ENCODE data around the gene LAMB2. TPM values are rescaled to one million over a fixed set of nuclear protein-coding genes. Genes with fewer than 3 reads are reported as not detected.

LAMB2 gene
- total RNA-seq, 2 donors from 2014 or later: 432 to 667 TPM

GRCh38 chr3:49171119-49171774 is 38.4 kb upstream of the LAMB2 start, which contains the start of gene KLHDC8B:
Gene KLHDC8B, plus strand, starts transcription at chr3:49171598. Its CDS starts 1,172 bp downstream, at chr3:49172770.
- H3K4me1 ChIP-seq (replicated peaks): peaks cover 13% of the 10 kb centered on the region
- H3K4me3 ChIP-seq: peak within 1 kb of the TSS; percentile 66 to 85
- TF ChIP-seq, protein P1, sequence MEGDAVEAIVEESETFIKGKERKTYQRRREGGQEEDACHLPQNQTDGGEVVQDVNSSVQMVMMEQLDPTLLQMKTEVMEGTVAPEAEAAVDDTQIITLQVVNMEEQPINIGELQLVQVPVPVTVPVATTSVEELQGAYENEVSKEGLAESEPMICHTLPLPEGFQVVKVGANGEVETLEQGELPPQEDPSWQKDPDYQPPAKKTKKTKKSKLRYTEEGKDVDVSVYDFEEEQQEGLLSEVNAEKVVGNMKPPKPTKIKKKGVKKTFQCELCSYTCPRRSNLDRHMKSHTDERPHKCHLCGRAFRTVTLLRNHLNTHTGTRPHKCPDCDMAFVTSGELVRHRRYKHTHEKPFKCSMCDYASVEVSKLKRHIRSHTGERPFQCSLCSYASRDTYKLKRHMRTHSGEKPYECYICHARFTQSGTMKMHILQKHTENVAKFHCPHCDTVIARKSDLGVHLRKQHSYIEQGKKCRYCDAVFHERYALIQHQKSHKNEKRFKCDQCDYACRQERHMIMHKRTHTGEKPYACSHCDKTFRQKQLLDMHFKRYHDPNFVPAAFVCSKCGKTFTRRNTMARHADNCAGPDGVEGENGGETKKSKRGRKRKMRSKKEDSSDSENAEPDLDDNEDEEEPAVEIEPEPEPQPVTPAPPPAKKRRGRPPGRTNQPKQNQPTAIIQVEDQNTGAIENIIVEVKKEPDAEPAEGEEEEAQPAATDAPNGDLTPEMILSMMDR (IDR thresholded peaks at IDR 0.05): peak; percentile 84 to 95 (median 92)
- TF ChIP-seq POLR2A (IDR thresholded peaks at IDR 0.05) (peak; percentile 52), POLR2AphosphoS5 (IDR thresholded peaks at IDR 0.05) (peak; percentile 59)
- intact Hi-C loops (cut with DNase I): loop anchor here (1.0 to 5.0 kb wide), 3 partner anchors 106 to 276 kb away; partner anchors contain the start of genes C3orf62 and USP4
- peak within 1 kb of the TSS; percentile 78 to 81 for H3K27ac ChIP-seq
- peak; percentile 73 for DNase-seq (ENCODE audit: low spot score)
- no peaks in the 10 kb centered on the region for H3K36me3 ChIP-seq
- H3K27me3 ChIP-seq (replicated peaks; ENCODE audit: insufficient read depth): no peaks in the 10 kb centered on the region
- 1% methylated on average over 38 of the region's 57 CpGs for WGBS
- H3K9me3 ChIP-seq: no peaks in the 10 kb centered on the region

DNA sequence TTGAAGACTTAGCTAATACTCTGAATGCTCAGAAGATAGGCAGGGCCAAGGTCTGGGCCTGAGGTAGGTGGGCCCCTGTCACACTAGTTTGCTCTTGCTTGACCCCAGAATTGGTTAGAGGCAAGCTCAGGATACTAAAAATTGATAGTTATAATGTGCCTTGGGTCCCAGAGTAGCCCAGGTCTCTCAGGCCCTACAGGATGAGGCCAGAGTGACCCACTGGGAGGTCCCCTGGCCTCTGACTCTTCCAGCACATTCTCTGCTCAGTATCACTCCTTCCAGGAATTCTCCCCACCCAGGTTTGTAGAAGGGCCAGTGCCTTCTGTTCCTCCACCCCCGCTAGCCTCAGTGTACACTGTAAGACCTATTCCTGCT is 37.9 kb upstream of the LAMB2 start:
- TF ChIP-seq, protein P1 (IDR thresholded peaks at IDR 0.05): no peak
- TF ChIP-seq POLR2A (IDR thresholded peaks at IDR 0.05): no peak
- no peak for TF ChIP-seq POLR2AphosphoS5 (IDR thresholded peaks at IDR 0.05)
- peaks cover 13% of the 10 kb centered on the region for H3K4me1 ChIP-seq (replicated peaks)
- H3K9me3 ChIP-seq: no peaks in the 10 kb centered on the region
- H3K27me3 ChIP-seq (replicated peaks; ENCODE audit: insufficient read depth): no peaks in the 10 kb centered on the region
- DNase-seq (ENCODE audit: low spot score): no peak
- H3K27ac ChIP-seq: peak overlapping the region; percentile 78 to 81
- WGBS: 0% methylated on average over 1 of the region's 1 CpG
- H3K36me3 ChIP-seq: no peaks in the 10 kb centered on the region
- intact Hi-C loops (cut with DNase I): loop anchor here (1.0 to 5.0 kb wide), 3 partner anchors 107 to 277 kb away; partner anchors contain the start of genes C3orf62 and USP4
- peak overlapping the region; percentile 66 to 85 for H3K4me3 ChIP-seq

- no peaks in the 10 kb centered on the region for H3K9me3 ChIP-seq
- peak overlapping the region; percentile 82 to 86 for H3K27ac ChIP-seq
- no peak for DNase-seq (ENCODE audit: low spot score)
- H3K4me1 ChIP-seq (replicated peaks): peaks cover 5% of the 10 kb centered on the region
- TF ChIP-seq, protein P1 (IDR thresholded peaks at IDR 0.05): no peak
- no peak for TF ChIP-seq POLR2AphosphoS5 (IDR thresholded peaks at IDR 0.05)
- no peak for TF ChIP-seq POLR2A (IDR thresholded peaks at IDR 0.05)
- H3K36me3 ChIP-seq: no peaks in the 10 kb centered on the region
- peak overlapping the region; percentile 87 to 98 for H3K4me3 ChIP-seq
- no peaks in the 10 kb centered on the region for H3K27me3 ChIP-seq (replicated peaks; ENCODE audit: insufficient read depth)
- 89% methylated on average over 6 of the region's 6 CpGs for WGBS
- intact Hi-C loops (cut with DNase I): no loop called here
Observed at GRCh38 chr3:49166752-49167556, 34.1 kb upstream of the LAMB2 start.

DNA sequence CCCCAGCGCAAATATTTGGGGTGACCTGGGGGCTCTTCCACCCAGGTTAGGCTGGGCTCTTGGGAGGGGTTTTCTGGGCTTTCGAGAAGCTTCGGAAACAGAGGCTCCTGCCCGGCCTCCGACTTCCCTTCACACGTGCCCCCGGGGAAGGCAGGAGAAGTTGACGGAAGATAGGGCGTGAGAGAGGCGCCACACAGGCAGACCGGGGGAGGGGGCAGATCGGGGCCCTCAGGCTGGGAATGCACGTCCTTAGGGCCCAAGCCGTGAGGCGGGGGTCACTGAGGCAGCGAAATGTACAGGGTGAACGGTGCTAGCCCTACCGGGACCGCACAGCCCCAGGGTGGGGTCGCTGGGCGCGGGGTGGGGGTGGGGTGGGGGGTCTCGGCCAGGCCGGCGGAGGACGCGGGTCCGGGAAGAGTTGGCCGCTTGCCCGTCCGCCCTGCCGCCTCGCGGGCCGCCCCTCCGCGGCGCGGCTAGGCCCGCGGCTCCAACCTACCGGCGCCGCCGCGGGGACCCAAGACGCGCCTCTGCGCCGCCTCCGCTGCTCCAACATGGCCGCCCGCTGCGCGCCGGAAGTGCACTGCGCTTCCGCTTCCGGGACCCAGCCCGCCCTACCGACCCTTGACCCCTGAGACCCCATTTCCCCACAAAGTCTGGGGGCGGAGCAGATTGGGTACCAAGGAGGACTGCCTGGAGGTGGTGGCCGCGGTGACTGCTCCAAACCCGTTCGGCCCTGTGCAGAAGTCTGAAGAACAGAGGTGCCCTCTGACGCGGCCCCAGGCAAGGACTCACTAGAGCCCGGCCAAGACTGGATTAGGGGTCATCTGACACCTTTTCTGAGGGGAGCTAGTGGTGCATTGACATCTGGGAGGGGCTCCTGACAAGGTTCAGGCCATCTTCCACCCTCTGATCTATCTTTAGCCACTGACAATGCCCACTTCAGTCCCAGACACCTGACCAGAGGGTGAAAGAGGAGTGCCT is 33.2 kb upstream of the LAMB2 start, which contains the start of gene CCDC71:
CCDC71 (minus strand) TSS at position 561 of the 981 bp plus-strand sequence. CDS start 2,123 bp downstream, outside the sequence.
- H3K27ac ChIP-seq: peak within 1 kb of the TSS; percentile 82 to 86
- no peaks in the 10 kb centered on the region for H3K36me3 ChIP-seq
- peak within 1 kb of the TSS; percentile 87 to 98 for H3K4me3 ChIP-seq
- TF ChIP-seq, protein P1 (IDR thresholded peaks at IDR 0.05): no peak
- TF ChIP-seq POLR2A (IDR thresholded peaks at IDR 0.05) (peak; percentile 16), POLR2AphosphoS5 (IDR thresholded peaks at IDR 0.05) (peak; percentile 65)
- intact Hi-C loops (cut with DNase I): no loop called here
- peak; percentile 23 for DNase-seq (ENCODE audit: low spot score)
- 2% methylated on average over 62 of the region's 69 CpGs for WGBS
- H3K27me3 ChIP-seq (replicated peaks; ENCODE audit: insufficient read depth): no peaks in the 10 kb centered on the region
- no peaks in the 10 kb centered on the region for H3K9me3 ChIP-seq
- H3K4me1 ChIP-seq (replicated peaks): peaks cover 5% of the 10 kb centered on the region
